ENCODE data around the gene CACNA1S. TPM values are rescaled to one million over a fixed set of nuclear protein-coding genes. Genes with fewer than 3 reads are reported as not detected.

CACNA1S gene
- total and polyA plus RNA-seq, 2 of the 8 experiments (the other 6 are each of a cell fraction or from before 2014, with no cell fraction given), result 0.06 TPM; not detected in 1

DNA sequence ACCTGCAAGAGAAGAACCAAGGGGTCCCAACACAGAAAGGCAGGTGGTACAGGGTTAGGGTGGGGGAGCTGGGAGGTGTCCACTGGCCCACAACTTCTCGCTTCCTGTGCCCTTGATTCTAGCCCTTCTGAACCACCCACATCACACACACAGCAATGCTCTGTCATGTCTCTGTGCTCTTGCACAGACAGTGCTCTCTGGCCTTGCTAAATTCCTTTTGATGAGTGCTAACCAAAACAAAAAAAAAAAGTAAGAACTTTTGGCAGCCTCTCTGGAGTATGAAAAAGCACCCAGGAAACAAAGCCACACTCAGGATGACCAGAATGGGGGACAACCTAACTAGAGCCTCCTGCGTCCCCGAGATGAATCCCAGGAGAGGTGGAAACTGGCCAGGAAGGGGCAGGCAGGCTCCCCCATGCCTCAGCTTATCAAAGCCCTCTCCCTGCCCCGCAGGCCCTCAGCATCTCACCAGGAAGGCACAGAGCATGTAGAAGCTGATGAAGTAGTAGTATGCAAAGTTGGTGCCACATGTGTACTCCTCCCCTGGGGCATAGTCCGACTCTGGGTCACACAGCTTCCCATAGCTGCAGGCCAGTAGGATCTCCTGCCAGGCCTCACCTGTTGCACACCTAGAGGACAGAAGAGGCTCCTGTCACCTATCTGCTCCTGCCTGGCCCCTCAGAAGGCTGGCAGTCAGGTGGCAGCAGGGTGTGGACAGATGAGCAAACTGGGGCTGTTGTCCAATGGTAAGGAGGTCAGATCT, 61.5 kb downstream of the CACNA1S start:
- Histone ChIP-seq H3K79me1 (ENCODE audit: low read depth, low read length) (no peaks in the 10 kb centered on the region), H3K36me3 (ENCODE audit: control insufficient read depth in 2 of 4, insufficient read depth in 4 of 4, low read length in 3 of 4) (no peaks in the 10 kb centered on the region), H3K9ac (replicated peaks in 1 of 4; ENCODE audit: extremely low read depth in 1 of 4, low read depth in 3 of 4, low read length in 3 of 4) (no peak overlapping the region), H2BK12ac (ENCODE audit: low read depth, low read length) (no peak overlapping the region), H2BK15ac (ENCODE audit: low read length) (no peak overlapping the region), H2AFZ (ENCODE audit: low read length) (no peak overlapping the region), H3K23me2 (ENCODE audit: low read depth, low read length) (no peaks in the 10 kb centered on the region), H3K56ac (replicated peaks; ENCODE audit: insufficient read length, low read depth, low read length) (no peak overlapping the region), H3K23ac (ENCODE audit: insufficient read length) (no peak overlapping the region), H3K14ac (ENCODE audit: insufficient read length) (no peak overlapping the region), H3K9me3 (ENCODE audit: insufficient read depth in 2 of 2, low read depth in 1 of 2, low read length in 1 of 2) (no peaks in the 10 kb centered on the region), H2AK5ac (ENCODE audit: low read depth, low read length) (no peak overlapping the region), H3K4me2 (ENCODE audit: insufficient read depth in 1 of 2, low read depth in 2 of 2, low read length in 2 of 2) (no peak overlapping the region), H3K27ac (ENCODE audit: low read depth, low read length) (no peak overlapping the region), H3K79me2 (ENCODE audit: control insufficient read depth in 1 of 2, insufficient read depth in 2 of 2, low read length in 2 of 2) (no peaks in the 10 kb centered on the region), H3K18ac (ENCODE audit: extremely low read depth, low read length) (no peak overlapping the region), H3K27me3 (replicated peaks in 1 of 4; ENCODE audit: control insufficient read depth in 3 of 4, extremely low read depth in 1 of 4, insufficient read depth in 3 of 4, low read length in 3 of 4) (no peaks in the 10 kb centered on the region), H3K4me1 (replicated peaks in 1 of 4; ENCODE audit: control insufficient read depth in 3 of 4, insufficient read depth in 4 of 4, low read length in 3 of 4) (no peaks in the 10 kb centered on the region; a peak in 1 of 7 replicates), H4K5ac (ENCODE audit: insufficient read length, low read depth, low read length) (no peak overlapping the region), H2BK20ac (ENCODE audit: low read length) (no peak overlapping the region), H3K4ac (replicated peaks; ENCODE audit: insufficient read length, low read depth, low read length) (no peak overlapping the region), H3K4me3 (ENCODE audit: extremely low read depth in 1 of 4, insufficient read depth in 2 of 4, low read depth in 3 of 4, low read length in 4 of 4) (no peak overlapping the region), H4K8ac (ENCODE audit: extremely low read depth, insufficient read depth, low read length) (no peak overlapping the region), H4K91ac (replicated peaks; ENCODE audit: insufficient read length, low read length) (no peak overlapping the region), H2BK5ac (ENCODE audit: low read depth, low read length) (no peak overlapping the region), H2BK120ac (replicated peaks; ENCODE audit: low read depth, low read length) (no peak overlapping the region), H4K20me1 (replicated peaks in 1 of 2; ENCODE audit: control insufficient read depth in 1 of 2, insufficient read depth in 2 of 2, low read length in 2 of 2) (no peaks in the 10 kb centered on the region)
- TF ChIP-seq RAD21 (IDR thresholded peaks at IDR 0.05 in 1 of 2, conservative IDR thresholded peaks at IDR 0.05 in 1 of 2; ENCODE audit: low read depth in 2 of 2, low read length in 2 of 2) (no peak), CBX5 (IDR thresholded peaks at IDR 0.05; ENCODE audit: low read depth, low read length) (no peak), JUND (IDR thresholded peaks at IDR 0.05; ENCODE audit: low read length) (no peak), RXRA (IDR thresholded peaks at IDR 0.05; ENCODE audit: insufficient read depth, low read depth, low read length) (no peak), SAP30 (IDR thresholded peaks at IDR 0.05; ENCODE audit: insufficient read depth, insufficient replicate concordance, low read length) (no peak)
- TF ChIP-seq, protein P1, sequence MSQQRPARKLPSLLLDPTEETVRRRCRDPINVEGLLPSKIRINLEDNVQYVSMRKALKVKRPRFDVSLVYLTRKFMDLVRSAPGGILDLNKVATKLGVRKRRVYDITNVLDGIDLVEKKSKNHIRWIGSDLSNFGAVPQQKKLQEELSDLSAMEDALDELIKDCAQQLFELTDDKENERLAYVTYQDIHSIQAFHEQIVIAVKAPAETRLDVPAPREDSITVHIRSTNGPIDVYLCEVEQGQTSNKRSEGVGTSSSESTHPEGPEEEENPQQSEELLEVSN (IDR thresholded peaks at IDR 0.05), result no peak
- 89% methylated on average over 5 of the region's 5 CpGs; no CpG with 5 or more reads in 1 of the 2 experiments for WGBS, 2 experiments (ENCODE audit: extremely low coverage in 1 of 2, insufficient coverage in 1 of 2, insufficient read length in 1 of 2, insufficient replicate concordance in 2 of 2, low coverage in 1 of 2, low lambda C conversion rate in 2 of 2, missing lambda C conversion rate in 1 of 2)
- CTCF ChIA-PET (ENCODE audit: partially characterized antibody), result interaction anchor here (0.6 to 23.3 kb wide), 11 partner anchors 9 to 72 kb away, joined by 3 to 640 read pairs (median 4); no protein-coding TSS in a partner anchor
- DNase-seq (ENCODE audit: low read depth in 1 of 2, low spot score in 2 of 2) (no peak), FAIRE-seq (no peak)
- POLR2A ChIA-PET (ENCODE audit: partially characterized antibody), result interaction anchor here (0.6 to 2.6 kb wide), 2 partner anchors 8 to 144 kb away, joined by 4 to 8 read pairs; no protein-coding TSS in a partner anchor

Data from H1 (cell line).